A673 (cell line): Measurements from ENCODE around the gene TAF4. TPM values are rescaled to one million over a fixed set of nuclear protein-coding genes. Genes with fewer than 3 reads are reported as not detected.

Experiments used
- BruUV-seq: library from RNA; stranded (reverse); fragments of 400-500 nt; replicated peaks from 2 replicates; lab custom pipeline; 2021; lab: Mats Ljungman, UMichigan
- CTCF ChIA-PET: fragments of 300-600 bp; sonication (Branson Sonifier 250); formaldehyde crosslinking; loops from one replicate; lab custom pipeline; 2022; ENCODE audit warnings: antibody characterized with exemption; lab: Charles Lee
- POLR2A ChIA-PET: fragments of 300-600 bp; sonication (Branson Sonifier 250); formaldehyde crosslinking; loops from one replicate; lab custom pipeline; 2022; ENCODE audit warnings: antibody characterized with exemption; ENCODE audit not compliant: low non-redundant PET; lab: Charles Lee
- DNase-seq: peaks from one replicate; pipeline ENCODE4 v3.0.0-alpha.2; 2015; ENCODE audit warnings: low spot score
- H3K27ac ChIP-seq: fragments of 200-600 bp; sonication (generic); 2 replicates; pipeline ENCODE4 v1.5.1; 2016; ENCODE audit warnings: mixed run types, low read depth, mild to moderate bottlenecking, mixed read lengths, antibody characterized with exemption, low read length; ENCODE audit not compliant: poor library complexity, severe bottlenecking
- H3K27me3 ChIP-seq: fragments of 200-600 bp; sonication (generic); replicated peaks from 2 replicates; pipeline ENCODE4 v1.6.1; 2017; ENCODE audit warnings: mixed run types, low read depth, mild to moderate bottlenecking, mixed read lengths, antibody characterized with exemption, low read length; ENCODE audit not compliant: insufficient read depth, poor library complexity
- H3K36me3 ChIP-seq: fragments of 200-600 bp; sonication (generic); 2 replicates; pipeline ENCODE4 v1.6.1; 2016; ENCODE audit warnings: mixed run types, mild to moderate bottlenecking, mixed read lengths, antibody characterized with exemption, low read length; ENCODE audit not compliant: insufficient read depth, poor library complexity, severe bottlenecking
- H3K4me1 ChIP-seq: fragments of 200-600 bp; sonication (generic); 2 replicates; pipeline ENCODE4 v1.6.1; 2017; ENCODE audit warnings: mixed run types, mild to moderate bottlenecking, mixed read lengths, antibody characterized with exemption, low read length; ENCODE audit not compliant: insufficient read depth, poor library complexity, severe bottlenecking
- H3K4me3 ChIP-seq: fragments of 200-600 bp; sonication (generic); 2 replicates; pipeline ENCODE4 v1.5.1; 2016; ENCODE audit warnings: low read depth, mixed run types, mild to moderate bottlenecking, mixed read lengths, low read length; ENCODE audit not compliant: poor library complexity, severe bottlenecking
- H3K9me3 ChIP-seq: fragments of 200-600 bp; sonication (generic); 2 replicates; pipeline ENCODE4 v1.6.1; 2016; ENCODE audit warnings: mixed run types, low read depth, mild to moderate bottlenecking, mixed read lengths, antibody characterized with exemption, low read length; ENCODE audit not compliant: poor library complexity, severe bottlenecking
- CTCF ChIP-seq: fragments of 300-800, 200-600 bp; sonication (generic); conservative IDR thresholded peaks from 2 replicates; pipeline ENCODE4 v1.5.1; 2017; ENCODE audit warnings: low read depth, mild to moderate bottlenecking, antibody characterized with exemption, low read length, moderate library complexity, mixed read lengths
- EZH2 ChIP-seq: fragments of 200-600 bp; sonication (generic); IDR thresholded peaks from 2 replicates; pipeline ENCODE4 v1.6.1; 2017; ENCODE audit warnings: borderline replicate concordance, low read depth, mild to moderate bottlenecking, mixed read lengths, antibody characterized with exemption, low read length; ENCODE audit not compliant: poor library complexity, severe bottlenecking
- intact Hi-C: fragments of 100-400 bp; cut with micrococcal nuclease; formaldehyde crosslinking; loops from one replicate; pipeline ENCODE4 v1.10.0; 2022; ENCODE audit not compliant: unreplicated experiment
- total RNA-seq: library from RNA; stranded (reverse); gene quantifications from 2 replicates; pipeline ENCODE4 v1.2.3, GENCODE V29; 2021

Gene TAF4
- total RNA-seq, 1 experiment from 2014 or later: 37.0 TPM

GRCh38 chr20:62003567-62004405 is 61.9 kb downstream of the TAF4 start:
- Histone ChIP-seq H3K36me3 (peaks cover 67% of the 10 kb centered on the region), H3K27ac (no peak overlapping the region), H3K27me3 (no peaks in the 10 kb centered on the region), H3K4me1 (no peaks in the 10 kb centered on the region), H3K4me3 (no peak overlapping the region), H3K9me3 (no peaks in the 10 kb centered on the region)
- POLR2A ChIA-PET: no interaction called here
- CTCF ChIA-PET: interaction anchor here (0.5 kb wide), 1 partner anchor 97 kb away, joined by 3 read pairs; no protein-coding TSS in a partner anchor
- intact Hi-C loops: no loop called here
- BruUV-seq: no TSS peak
- no peak for TF ChIP-seq EZH2
- no peak for TF ChIP-seq CTCF
- no peak for DNase-seq

- ChIA-PET CTCF (no interaction called here), POLR2A (no interaction called here)
- DNase-seq: no peak
- H3K27me3 ChIP-seq: no peaks in the 10 kb centered on the region
- H3K9me3 ChIP-seq: no peaks in the 10 kb centered on the region
- peaks cover 68% of the 10 kb centered on the region for H3K36me3 ChIP-seq
- TF ChIP-seq EZH2 (no peak), CTCF (no peak)
- no TSS peak for BruUV-seq
- H3K4me1 ChIP-seq: no peaks in the 10 kb centered on the region
- H3K27ac ChIP-seq: no peak overlapping the region
- intact Hi-C loops: no loop called here
- H3K4me3 ChIP-seq: no peak overlapping the region
These were observed 62.7 kb downstream of the TAF4 start for GRCh38 chr20:62002882-62003480.

- H3K4me3 ChIP-seq: no peak overlapping the region
- TF ChIP-seq EZH2: no peak
- TF ChIP-seq CTCF: no peak
- BruUV-seq: no TSS peak
- no peaks in the 10 kb centered on the region for H3K4me1 ChIP-seq
- no peak overlapping the region for H3K27ac ChIP-seq
- H3K36me3 ChIP-seq: peaks cover 65% of the 10 kb centered on the region
- ChIA-PET POLR2A (no interaction called here), CTCF (no interaction called here)
- no peaks in the 10 kb centered on the region for H3K27me3 ChIP-seq
- intact Hi-C loops: no loop called here
- no peak for DNase-seq
- no peaks in the 10 kb centered on the region for H3K9me3 ChIP-seq
These were observed 64.4 kb downstream of the TAF4 start for GRCh38 chr20:62001178-62001715.
